GM18951 (cell line): ENCODE measurements around the gene CDC42BPB.

Experiments
- POLR2A ChIP-seq: IDR thresholded peaks from 4 replicates; pipeline ENCODE4 v1.6.1; 2011; ENCODE audit warnings: mild to moderate bottlenecking; ENCODE audit not compliant: insufficient read length, insufficient read depth; ENCODE audit errors: extremely low read depth
- in situ Hi-C: fragments of 300-500 bp; cut with MboI; formaldehyde crosslinking; loops from one replicate; pipeline ENCODE4 v1.12.0; 2022; ENCODE audit warnings: low sequenced_read_pairs, mixed read lengths, inconsistent platforms; ENCODE audit not compliant: unreplicated experiment

Gene CDC42BPB

GRCh38 chr14:103099081-103099732 is 41.9 kb upstream of the CDC42BPB start:
- in situ Hi-C loops, result no loop called here
- TF ChIP-seq POLR2A, result no peak

- in situ Hi-C loops, result no loop called here
- TF ChIP-seq POLR2A, result no peak
Observed at GRCh38 chr14:103097994-103098957, 40.9 kb upstream of the CDC42BPB start.

GRCh38 chr14:103097244-103097993 is 40.1 kb upstream of the CDC42BPB start:
- in situ Hi-C loops, result no loop called here
- no peak for TF ChIP-seq POLR2A

- no peak for TF ChIP-seq POLR2A
- in situ Hi-C loops, result no loop called here
Observed at GRCh38 chr14:103096387-103096786, 39.0 kb upstream of the CDC42BPB start.

- in situ Hi-C loops, result no loop called here
- TF ChIP-seq POLR2A, result no peak
Observed at GRCh38 chr14:103095210-103095778, 37.9 kb upstream of the CDC42BPB start.

GRCh38 chr14:103094406-103095209 is 37.3 kb upstream of the CDC42BPB start, which contains the start of gene EXOC3L4:
TSS of gene EXOC3L4 (plus strand) at chr14:103094725. CDS start at chr14:103100220, 5,495 bp downstream.
- TF ChIP-seq POLR2A, result no peak

GRCh38 chr14:103093856-103094405 is 36.6 kb upstream of the CDC42BPB start:
- no peak for TF ChIP-seq POLR2A
- in situ Hi-C loops, result no loop called here

More at GRCh38 chr14:103094406-103095209, 37.3 kb upstream of the CDC42BPB start, which contains the start of gene EXOC3L4:
- in situ Hi-C loops, result no loop called here

GRCh38 chr14:103091883-103092222 is 34.5 kb upstream of the CDC42BPB start:
- in situ Hi-C loops, result no loop called here
- no peak for TF ChIP-seq POLR2A

- in situ Hi-C loops, result no loop called here
- TF ChIP-seq POLR2A, result no peak
Observed at GRCh38 chr14:103091041-103091882, 33.9 kb upstream of the CDC42BPB start.

GRCh38 chr14:103090481-103091020 is 33.2 kb upstream of the CDC42BPB start:
- no peak for TF ChIP-seq POLR2A
- in situ Hi-C loops, result no loop called here
